Measurements from ENCODE around the gene NPIPB8. TPM values are rescaled to one million over a fixed set of nuclear protein-coding genes. Genes with fewer than 3 reads are reported as not detected.
"Not testable (repeated sequence)": the region's sequence is repeated elsewhere in the genome, so short reads cannot be mapped to it uniquely, and the experiment has no call there.

NPIPB8 gene
- total and polyA plus RNA-seq, 11 donors = 0.10 to 1.0 TPM; not detected in 9

DNA sequence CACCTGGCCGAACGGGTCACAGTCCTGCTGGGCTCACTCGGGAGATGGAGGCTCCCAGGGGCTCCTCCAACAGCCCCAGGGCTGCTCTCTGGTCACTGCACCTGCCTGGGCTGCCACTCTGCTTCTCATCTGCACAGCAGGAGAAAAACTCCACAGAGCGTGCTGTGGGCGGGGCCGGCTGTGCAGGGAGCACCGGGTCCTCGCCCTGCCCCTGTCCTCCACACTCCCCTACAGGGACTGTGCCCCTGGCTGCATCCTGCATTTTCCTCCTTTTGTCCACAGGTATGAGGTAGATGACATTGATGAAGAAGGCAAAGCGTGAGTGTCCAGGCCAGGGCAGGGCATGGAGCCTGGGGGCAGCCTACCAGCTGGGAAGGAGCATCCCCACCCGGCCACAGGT lies 35.8 kb upstream of the NPIPB8 start:
- H3K27ac ChIP-seq, H3K9me3 ChIP-seq, H3K4me3 ChIP-seq, DNase-seq: not testable (repeated sequence)
- WGBS, 4 donors = 70 to 86% (median 84%) methylated on average over 5 to 7 of the region's 10 CpGs; no CpG with 5 or more reads in 1 of the 4 donors
- peak in 1 of 4 donors; percentile 7 for ATAC-seq
- Histone ChIP-seq H3K27me3 (peaks cover 0 to 11% (median 0%) of the 10 kb centered on the region in 9 donors), H3K36me3 (peaks cover 0 to 12% (median 0%) of the 10 kb centered on the region in 9 donors), H3K4me1 (peaks cover 0 to 11% (median 0%) of the 10 kb centered on the region in 12 donors)
- intact Hi-C loops (cut with DNase I) = loop anchor here in 2 of 10 donors (10.0 kb wide), 4 partner anchors 47 to 287 kb away; partner anchors contain the start of genes APOBR (in 1 of the 2), CLN3 (in 1 of the 2) and SGF29 (in 1 of the 2)

DNA sequence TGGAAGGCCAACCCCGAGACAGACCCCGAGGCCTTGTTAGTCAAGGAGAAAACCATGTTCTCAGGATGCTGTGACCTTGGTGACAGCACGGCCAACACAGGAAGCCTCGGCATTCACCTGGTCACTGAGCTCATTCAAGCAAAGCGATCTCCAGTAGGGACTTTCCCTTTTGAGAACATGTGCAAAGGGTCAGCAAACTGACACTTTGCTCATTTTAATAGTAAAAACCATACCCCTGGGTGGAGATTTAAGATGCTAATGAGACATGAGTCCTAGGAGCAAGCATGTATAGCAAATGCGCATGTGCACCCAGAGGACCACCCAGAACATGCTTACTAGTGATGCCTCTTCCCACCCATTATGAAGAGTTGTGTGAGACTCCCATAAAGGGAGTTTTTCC lies 35.3 kb upstream of the NPIPB8 start:
- peaks cover 0 to 12% (median 0%) of the 10 kb centered on the region in 9 donors for H3K36me3 ChIP-seq
- H3K27me3 ChIP-seq = peaks cover 0 to 11% (median 0%) of the 10 kb centered on the region in 9 donors
- DNase-seq = no peak
- no peak for ATAC-seq
- H3K27ac ChIP-seq = no peak overlapping the region
- TF ChIP-seq POLR2A (IDR thresholded peaks at IDR 0.05) = no peak
- TF ChIP-seq, protein P1, sequence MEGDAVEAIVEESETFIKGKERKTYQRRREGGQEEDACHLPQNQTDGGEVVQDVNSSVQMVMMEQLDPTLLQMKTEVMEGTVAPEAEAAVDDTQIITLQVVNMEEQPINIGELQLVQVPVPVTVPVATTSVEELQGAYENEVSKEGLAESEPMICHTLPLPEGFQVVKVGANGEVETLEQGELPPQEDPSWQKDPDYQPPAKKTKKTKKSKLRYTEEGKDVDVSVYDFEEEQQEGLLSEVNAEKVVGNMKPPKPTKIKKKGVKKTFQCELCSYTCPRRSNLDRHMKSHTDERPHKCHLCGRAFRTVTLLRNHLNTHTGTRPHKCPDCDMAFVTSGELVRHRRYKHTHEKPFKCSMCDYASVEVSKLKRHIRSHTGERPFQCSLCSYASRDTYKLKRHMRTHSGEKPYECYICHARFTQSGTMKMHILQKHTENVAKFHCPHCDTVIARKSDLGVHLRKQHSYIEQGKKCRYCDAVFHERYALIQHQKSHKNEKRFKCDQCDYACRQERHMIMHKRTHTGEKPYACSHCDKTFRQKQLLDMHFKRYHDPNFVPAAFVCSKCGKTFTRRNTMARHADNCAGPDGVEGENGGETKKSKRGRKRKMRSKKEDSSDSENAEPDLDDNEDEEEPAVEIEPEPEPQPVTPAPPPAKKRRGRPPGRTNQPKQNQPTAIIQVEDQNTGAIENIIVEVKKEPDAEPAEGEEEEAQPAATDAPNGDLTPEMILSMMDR (IDR thresholded peaks at IDR 0.05) = no peak
- H3K4me3 ChIP-seq = no peak overlapping the region
- peaks cover 0 to 6% (median 0%) of the 10 kb centered on the region in 12 donors for H3K4me1 ChIP-seq
- 59 to 77% (median 61%) methylated on average over 4 to 5 of the region's 6 CpGs for WGBS, 4 donors
- no peaks in the 10 kb centered on the region for H3K9me3 ChIP-seq
- intact Hi-C loops (cut with DNase I) = loop anchor here in 2 of 10 donors (10.0 kb wide), 4 partner anchors 48 to 288 kb away; partner anchors contain the start of genes APOBR (in 1 of the 2), CLN3 (in 1 of the 2) and SGF29 (in 1 of the 2)

DNA sequence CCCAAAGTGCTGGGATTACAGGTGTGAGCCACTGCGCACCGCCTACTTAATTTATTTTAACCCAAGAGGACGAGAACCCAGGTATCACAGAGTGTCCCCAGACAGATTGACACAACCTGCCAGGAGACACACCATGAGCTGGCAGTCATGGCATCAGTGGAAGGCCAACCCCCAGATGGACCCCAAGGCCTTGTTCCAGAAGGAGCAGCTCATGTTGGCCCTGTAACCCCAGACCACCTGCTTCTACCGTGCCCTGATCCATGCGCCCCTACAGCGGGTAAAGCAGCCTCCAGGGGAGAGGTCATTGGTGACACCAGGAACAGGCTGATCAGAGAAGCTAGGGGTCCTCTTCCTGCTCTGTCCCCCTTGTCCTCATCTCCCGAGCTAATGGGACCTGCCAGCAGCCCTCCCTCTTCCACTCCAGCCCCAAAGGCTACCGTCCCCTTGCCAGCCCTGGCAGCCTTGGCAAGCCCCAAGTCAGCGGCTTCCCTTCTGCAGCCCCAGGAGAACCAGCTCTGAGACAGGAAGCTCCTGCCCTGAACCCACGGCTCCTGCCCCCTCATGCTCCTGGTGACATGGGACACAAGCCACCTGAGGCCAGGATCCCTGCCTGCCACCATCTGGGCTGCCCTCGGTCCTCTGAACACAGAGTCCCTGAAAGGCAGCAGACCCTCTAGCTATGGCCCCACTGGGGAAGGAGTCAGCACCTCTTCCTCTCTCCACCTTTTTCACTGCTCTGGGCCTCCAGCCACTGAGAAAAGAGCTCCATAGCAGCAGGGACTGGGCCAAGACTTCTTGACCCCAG lies 34.3 kb upstream of the NPIPB8 start:
- 75 to 80% (median 77%) methylated on average over 11 of the region's 11 CpGs for whole genome bisulfite sequencing, 4 donors
- Histone ChIP-seq H3K9me3 (no peaks in the 10 kb centered on the region), H3K27me3 (peaks cover 0 to 11% (median 0%) of the 10 kb centered on the region in 9 donors), H3K36me3 (peaks cover 0 to 12% (median 0%) of the 10 kb centered on the region in 9 donors), H3K4me1 (peaks cover 0 to 3% (median 0%) of the 10 kb centered on the region in 12 donors), H3K27ac (no peak overlapping the region), H3K4me3 (no peak overlapping the region)
- DNase-seq (no peak), ATAC-seq (no peak)
- intact Hi-C loops (cut with DNase I) = loop anchor here in 2 of 10 donors (10.0 kb wide), 4 partner anchors 49 to 289 kb away; partner anchors contain the start of genes APOBR (in 1 of the 2), CLN3 (in 1 of the 2) and SGF29 (in 1 of the 2)
- no peak for TF ChIP-seq POLR2A (IDR thresholded peaks at IDR 0.05)
- TF ChIP-seq, protein P1 (IDR thresholded peaks at IDR 0.05) = no peak

DNA sequence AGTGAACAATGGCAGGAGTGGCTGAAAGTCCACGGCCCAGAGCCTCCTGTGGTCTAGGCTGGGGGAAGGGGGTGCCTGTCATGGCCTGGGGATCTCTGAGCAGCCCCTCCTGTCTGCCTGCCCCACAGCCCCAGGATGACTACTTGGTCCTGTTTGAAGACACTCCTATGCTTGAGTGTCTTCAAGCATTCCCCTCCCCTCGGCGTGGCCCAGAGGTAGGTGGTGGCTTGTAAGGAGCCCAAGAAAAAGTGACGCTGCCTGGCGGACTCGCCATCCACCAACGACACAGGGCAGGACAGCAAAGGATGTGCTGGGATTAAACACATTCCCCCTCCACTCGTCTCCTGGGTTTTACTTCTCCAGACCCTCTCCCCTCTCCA lies 33.7 kb upstream of the NPIPB8 start:
- Histone ChIP-seq H3K27ac (no peak overlapping the region), H3K4me3 (no peak overlapping the region), H3K4me1 (peaks cover 0 to 8% (median 2%) of the 10 kb centered on the region in 12 donors), H3K36me3 (peaks cover 0 to 12% (median 0%) of the 10 kb centered on the region in 9 donors), H3K9me3 (no peaks in the 10 kb centered on the region), H3K27me3 (peaks cover 0 to 11% (median 0%) of the 10 kb centered on the region in 9 donors)
- no peak for TF ChIP-seq POLR2A (IDR thresholded peaks at IDR 0.05)
- TF ChIP-seq, protein P1 (IDR thresholded peaks at IDR 0.05) = no peak
- intact Hi-C loops (cut with DNase I) = loop anchor here in 2 of 10 donors (10.0 kb wide), 4 partner anchors 49 to 289 kb away; partner anchors contain the start of genes APOBR (in 1 of the 2), CLN3 (in 1 of the 2) and SGF29 (in 1 of the 2)
- no peak for DNase-seq
- 68 to 85% (median 73%) methylated on average over 8 of the region's 8 CpGs for WGBS, 4 donors
- no peak for ATAC-seq

Measured in heart left ventricle (tissue), 16 donors.